NCI-H1092 treated with DMSO at 0.1 percent for 48 hours (cell line): ENCODE data around the gene WNK2.

Experiments
- DNase-seq: peaks from one replicate; lab custom pipeline; 2025; lab: John Stamatoyannopoulos, UW

The WNK2 gene

DNA sequence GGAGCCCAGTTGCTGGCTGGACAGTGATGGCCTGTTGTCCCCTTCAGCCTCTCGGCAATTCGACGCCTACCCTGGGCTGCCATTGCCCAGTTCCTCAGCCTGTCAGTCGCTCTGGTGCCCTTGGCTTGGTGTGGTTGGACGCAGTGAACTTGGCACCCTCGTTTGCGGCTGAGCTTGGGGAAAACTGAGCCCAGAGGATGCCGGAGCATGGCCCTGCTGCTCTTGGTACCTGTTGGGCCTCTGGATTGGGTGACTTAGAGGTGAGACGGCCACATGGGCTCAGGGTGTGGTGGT, 16.5 kb downstream of the WNK2 start:
- DNase-seq: no peak

DNA sequence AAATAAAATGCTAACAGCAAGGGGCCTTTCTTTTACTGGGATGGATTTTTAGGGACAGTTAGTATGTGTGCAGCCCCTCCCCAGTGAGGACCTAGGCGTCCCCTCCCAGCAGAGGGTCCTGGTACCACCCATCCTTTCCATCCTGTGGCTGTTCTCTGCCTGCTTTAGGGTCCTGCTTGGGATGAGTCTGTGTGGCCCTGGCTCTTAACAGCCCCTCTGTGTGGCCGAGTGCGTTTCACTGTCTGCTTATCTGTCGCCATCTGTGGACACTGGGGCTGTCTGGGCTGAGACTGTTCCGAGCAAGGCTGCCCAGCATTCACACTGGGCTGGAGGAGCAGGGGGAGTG, 17.0 kb downstream of the WNK2 start:
- peak; percentile 34 for DNase-seq

DNA sequence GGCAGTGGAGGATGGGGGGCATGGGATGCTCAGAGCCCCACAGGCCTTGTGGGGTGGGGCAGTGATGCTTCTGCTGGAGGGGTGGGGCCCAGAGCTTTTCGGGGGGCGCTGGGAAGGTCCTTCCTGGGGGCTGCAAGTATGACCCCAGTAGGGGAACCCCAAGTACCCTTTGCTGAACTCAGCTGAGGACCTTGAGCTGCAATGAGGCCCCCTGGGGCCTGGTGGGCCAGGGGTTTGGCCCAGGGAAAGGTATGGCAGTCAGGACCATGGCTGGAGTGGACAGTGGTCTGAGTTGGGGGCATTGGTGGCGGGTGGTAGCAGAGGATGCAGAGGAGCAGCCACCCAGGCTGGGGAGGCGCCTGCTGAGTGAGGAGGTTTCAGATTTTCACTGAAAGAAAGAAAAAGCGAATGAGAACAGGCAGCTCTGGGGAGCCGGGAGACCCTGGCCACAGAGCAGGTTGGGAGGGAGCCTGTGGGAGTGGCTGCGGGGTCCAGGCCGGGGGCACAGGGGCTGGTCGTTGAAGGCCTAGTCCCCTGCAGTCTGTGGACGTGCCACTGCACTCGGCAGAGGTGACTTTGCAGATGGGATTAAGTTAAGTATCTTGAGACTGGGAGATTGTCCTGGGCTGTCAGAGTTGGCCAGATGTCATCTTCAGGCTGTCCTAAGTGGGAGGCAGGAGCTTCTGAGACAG, 19.2 kb downstream of the WNK2 start:
- DNase-seq: no peak

DNA sequence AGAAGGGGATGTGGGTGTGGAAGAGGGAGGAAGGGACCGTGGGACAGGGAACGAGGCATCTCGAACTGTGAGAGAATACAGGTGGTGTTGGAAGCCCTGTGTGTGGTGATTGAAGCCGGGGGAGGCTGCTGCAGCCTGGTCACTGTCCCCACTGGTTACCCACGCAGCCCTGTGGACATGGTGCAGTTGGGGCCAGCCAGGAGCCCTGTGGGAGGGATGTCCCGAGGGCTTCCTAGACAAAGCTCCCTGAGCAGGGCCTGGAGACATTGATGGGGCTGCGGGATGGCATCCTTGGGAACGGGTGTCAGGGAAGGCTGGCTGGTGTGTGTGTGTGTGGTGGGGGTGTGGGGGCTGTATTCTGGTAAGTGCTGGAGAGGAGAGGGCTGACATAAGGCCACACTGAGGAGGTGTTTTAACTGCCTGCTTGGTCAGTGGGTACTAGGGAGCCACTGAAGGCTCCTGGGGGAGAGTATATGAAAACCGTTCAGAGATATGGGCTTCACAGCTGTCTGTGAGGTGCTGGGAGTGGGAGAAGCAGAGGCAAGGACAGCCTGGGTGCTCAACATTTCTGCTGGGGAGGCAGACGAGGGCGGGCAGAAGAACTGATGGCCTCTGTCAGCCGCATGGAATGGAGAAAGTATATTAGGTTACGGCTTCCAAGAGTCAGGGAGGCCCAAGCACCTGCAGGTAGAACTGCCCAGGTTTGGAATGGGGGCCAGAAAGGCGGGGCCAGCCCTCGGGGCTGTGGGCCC, 20.0 kb downstream of the WNK2 start:
- DNase-seq: no peak

DNA sequence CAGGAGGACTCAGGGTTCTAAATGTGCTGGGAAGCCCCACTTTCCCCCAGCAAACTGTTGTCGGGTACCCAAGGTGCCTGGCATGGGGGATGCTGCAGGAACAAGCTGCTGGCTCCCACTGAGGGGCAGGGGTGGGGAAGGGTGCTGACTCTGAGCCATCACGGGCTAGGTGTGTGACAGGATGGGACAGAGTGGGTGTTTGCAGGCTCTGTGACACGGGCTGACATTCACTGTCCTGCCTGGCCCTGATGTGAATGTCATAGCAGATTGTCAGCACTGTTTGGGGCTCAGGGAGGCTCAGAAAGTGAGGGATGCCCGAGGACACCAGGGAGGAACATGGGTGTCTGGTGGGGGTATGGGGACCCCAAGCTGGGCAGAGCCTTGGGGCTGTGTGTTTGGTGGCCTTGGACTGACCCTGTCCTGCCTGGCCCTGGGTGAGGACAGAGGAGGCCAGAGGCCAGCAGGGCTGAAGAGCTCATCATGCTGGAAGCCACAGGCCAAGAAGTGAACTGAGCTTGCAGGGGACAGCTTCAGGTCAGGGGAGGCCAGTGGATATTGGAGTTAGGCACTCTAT, 20.6 kb downstream of the WNK2 start:
- DNase-seq: no peak

DNA sequence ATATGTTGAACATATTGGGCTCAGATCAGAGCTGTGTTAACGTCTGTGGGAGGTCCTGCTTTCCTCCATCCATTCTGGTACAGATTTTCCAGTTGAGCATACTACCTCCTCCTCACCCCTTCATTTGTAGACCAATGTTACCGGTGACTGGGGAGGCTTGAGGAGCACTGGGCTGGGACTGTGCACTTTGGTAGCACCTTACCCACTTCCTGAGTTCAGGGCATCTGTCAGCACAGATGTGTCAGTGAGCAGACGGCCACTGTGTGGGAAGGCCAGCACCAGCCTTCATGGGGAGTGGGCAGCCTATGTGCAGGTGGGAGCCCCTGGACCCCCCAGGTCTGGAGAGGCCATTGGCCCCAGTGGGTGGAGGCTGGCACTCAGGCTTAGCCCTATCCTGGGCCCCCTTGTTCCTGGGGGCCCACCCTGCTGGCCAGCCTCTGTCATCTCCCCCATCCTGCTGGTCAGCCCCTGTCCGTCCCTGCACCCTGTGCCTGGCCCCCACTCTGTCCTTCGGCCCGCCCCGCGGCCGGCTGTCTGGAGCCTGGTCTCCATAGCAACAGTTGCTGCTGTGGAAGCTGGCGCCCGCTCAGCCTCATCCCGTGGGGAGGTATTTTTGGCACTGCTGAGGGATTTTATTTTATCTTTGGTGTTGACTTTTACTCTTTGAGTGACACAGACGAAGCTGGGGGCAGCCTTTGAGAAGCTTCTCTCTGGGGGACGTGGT, 21.3 kb downstream of the WNK2 start:
- peak; percentile 62 for DNase-seq

DNA sequence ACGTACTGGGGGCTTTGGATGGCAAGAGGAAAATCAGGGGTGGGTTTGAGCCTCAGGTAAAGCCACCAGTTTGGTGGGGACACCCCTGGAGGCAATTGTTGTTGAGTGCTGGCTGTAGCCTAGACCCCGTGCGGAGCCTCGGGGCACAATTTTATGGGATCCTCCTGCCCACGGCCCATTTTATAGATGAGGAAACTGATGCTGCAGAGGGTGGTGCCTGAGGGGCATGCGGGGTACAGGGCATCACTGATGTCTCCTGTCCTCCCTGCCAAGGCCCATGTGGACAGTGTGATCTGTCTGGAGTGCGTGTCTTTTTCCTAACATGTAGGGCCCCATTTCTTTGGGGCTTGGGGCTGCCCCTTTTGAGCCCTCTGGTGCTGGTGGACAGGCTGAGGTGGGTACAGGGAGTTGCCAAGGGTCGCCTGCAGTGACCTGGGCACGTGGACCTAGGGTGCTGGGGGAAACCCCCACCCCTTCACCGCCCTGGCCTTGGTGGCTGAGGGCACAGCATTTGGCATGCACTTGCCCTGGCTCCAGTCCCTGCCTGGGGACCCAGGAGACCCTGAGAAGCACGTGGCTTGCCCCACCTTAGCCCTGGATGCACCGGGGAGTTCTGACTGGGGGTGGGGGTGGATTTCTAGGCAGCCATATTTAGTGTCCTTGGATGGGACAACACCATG, 22.1 kb downstream of the WNK2 start:
- no peak for DNase-seq

DNA sequence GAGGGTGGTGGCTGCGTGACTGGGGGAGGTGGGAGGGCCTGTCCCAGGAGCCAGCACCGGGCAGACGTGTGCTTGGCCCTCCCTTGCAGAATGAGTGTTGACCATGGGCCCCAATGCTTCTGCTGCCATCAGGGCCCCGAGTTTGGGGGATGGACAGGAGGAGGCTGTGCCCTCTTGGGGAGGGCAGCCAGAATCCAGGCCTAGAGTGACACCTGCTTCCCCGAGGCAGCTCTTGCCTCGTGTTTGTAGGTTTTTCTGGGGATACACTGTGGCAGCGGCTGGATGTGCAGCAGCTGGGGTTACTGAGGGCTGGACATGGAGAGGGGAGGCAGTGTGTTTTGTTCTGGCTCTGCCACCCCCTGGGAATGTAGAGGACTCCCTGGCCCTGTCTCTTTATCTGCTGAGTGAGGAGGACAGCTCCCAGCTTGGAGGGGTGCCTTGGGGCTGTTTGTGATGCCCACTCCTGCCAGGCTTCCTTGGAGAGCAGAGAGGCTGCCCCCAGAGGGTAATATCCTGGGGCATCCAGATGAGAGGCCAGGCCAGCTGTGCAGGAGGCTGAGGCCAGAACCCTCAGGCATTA, 22.7 kb downstream of the WNK2 start:
- DNase-seq: peak; percentile 49

DNA sequence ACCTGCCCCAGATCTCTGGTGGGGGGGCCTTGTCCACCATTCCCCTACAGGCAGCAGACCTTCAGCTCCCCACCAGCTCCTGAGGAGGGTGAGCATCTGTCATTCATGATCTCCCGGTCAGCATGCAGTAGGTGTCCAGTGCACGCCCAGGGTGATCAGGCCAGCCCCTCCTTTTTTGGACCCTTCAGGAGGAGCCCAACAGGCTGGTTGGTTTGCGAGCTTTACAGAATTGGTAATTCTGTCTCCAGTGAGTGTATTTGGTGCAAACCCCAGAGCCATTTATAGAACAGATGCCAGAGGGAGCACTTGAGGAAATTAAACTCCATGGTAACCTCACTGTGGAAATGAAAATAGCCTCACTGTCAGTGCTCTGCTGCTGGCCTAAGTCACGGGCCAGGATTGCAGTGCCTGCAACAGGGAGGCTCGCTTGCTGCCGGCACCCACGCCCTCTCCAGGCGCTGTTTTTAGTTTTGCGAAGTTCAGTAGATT, 23.4 kb downstream of the WNK2 start:
- peak; percentile 85 for DNase-seq

DNA sequence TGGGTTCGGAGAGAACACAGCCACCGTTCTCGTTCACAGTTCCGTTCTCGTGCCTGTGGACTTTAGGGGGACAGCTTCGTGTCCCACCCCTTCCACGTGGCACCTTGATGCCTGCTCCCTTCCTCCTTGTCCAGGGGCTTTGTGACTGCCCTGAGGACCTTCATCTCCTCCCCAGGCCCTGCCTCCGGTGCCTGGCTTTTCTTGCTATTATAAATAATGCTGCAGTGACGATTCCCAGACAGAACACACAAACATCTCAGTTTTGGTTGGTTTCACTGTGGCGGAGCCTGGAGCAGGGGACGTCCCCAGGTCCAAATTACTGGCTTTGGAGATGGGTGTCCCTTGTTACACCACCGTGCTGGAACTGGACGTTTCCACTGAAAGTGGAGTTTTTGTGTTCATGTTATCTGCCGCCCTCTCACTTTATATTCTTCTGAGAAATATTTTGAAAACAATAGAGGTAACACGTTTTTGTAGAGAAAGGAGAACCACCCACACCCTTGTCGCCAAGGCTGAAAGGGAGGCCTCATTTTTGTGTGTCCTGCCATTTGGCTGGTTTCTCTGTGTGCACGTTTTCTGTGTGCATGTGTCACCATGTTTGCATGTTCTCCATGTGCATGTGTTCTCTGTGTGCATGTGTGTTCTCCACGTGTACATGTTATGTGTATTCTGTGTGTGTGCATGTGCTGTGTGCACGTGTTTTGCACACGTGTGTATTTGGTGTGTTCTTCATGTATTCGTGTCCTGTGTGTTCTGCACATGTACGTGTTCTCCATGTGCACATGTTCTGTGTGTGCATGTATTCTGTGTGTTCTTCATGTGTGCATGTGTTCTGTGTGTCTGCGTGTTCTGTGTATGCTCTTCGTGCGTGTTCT, 24.2 kb downstream of the WNK2 start:
- DNase-seq: no peak

DNA sequence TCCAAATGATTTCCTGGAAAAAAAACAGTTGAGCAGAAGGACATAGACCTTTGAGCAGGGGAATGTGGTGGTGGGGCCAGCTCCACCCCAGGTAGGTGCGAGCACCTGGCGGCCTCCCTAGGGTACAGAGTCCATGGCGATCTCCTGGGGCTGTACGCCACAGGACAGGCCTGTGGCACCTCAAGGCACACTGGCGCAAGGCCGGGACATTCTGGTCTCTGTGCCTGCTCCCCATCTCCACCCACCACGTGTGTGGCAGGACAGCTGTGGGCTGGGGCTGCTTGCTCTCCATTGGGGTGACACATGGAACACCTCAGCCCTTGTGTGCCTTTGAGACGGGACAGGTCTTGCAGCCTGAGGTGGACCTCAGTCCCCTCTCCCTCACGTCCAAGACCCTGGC, 25.2 kb downstream of the WNK2 start:
- no peak for DNase-seq

DNA sequence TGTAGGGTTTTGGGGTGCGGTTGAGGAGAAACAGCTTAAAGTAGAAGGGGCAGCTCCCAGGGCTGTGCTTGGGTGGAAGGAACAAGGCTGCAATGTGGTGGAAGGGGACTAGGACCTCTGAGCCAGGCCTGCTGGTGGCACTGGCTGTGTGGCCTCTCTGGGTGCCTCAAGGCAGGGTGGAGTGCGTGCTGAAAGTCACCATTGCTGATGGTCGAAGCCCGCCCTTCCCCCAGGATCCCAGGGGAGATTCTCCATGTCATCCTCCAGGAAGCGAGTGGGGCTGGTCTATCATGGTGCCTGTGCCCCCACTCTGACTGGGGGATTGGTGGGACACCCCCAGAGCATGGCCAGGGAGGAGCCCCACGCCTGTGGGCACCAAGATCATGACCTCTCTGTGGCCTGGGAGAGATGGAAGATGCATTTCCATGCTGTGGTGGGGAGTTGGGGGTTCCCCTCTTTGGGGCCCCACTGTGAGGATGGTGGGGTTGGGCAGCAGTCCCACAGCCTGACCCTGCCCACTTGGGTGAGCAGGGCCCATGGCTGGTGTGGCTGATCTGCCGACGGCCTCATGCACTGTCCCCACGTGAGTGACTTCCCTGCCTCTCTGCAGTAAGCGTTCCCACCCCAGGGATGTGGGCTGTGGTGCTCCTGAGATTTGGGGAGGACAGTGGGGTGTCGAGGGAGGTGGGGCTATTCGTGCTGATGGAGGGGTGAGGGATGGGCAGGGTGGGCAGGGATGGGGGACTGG, 25.8 kb downstream of the WNK2 start:
- no peak for DNase-seq

DNA sequence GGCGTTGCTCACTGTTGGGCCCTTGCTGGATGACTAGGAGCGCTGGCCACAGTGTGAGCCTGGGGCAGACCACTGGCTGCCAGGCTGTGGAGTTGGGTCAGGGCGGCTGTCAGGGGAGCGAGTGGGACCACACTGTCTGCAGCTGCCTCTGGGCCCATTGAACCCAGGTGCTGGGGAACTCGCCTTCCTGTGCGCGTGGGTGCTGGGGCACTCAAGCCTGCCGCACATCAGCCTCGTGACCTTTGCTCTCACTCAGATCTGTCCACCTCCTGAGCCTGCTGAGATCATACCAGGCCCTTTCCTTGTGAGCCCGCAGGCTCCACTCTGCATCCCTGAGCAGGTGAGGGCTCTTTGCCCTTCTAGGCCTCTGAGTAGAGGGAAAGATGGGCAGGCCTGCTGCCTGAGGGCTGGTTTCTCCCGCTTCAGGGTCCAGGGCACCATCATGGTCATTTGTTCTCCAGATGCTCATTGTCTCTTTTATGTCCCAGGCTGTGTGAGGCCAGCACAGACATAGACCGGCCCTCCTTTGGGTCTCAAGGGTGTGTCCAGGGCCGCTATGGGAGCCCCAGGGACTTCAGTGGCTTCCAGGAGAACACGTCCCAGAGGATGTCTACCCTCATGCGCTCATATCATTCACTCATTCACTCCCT, 26.5 kb downstream of the WNK2 start:
- no peak for DNase-seq

DNA sequence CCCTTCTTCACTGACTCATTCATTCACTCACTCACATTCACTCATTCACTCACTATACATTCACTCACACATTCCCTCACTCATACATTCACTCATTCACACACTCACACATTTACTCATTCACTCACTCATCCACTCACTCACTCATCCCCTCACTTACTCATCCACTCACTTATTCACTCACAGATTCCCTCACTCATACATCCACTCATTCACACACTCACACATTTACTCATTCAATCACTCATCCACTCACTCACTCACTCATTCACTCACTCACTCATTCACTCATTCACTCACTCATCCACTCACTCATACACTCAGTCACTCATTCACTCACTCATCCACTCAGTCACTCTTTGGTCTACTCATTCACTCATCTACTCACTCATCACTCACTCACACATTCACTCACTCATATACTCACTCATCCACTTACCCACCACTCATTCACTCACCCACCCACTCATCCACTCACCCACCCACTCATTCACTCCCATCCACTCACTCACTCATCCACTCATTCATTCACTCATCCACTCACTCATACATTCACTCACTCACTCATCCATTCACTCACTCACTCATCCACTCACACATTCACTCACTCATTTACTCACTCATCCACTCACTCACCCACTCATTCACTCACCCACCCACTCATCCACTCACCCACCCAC, 27.2 kb downstream of the WNK2 start:
- no peak for DNase-seq

DNA sequence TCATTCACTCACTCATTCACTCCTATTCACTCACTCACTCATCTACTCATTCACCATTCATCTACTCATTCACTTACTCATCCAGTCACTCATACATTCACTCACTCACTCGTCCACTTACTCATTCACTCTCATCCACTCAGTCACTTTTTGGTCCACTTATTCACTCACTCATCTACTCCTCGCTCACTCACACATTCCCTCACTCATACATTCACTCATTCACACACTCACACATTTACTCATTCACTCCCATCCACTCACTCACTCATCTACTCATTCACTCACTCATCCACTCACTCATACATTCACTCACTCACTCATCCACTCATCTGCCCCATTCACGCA, 27.7 kb downstream of the WNK2 start:
- no peak for DNase-seq

DNA sequence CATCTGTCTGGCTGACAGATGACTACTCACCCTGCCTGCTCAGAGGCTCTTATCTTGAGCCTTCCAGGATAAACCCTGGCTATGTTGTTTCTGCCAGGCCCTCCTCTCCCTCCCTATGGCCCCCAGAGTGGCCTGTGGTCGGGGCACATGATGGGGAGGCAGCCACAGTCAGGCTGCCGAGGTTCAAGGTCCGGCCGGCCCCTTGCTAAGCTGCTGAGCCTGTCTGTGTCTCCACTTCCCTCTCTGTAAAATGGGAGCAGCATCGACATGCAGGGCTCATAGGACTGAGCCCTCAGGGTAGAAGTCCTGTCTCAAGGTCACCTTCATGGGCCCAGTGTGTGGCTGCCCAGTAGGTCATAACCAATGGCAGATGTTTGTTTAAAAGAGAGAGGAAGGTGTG, 28.5 kb downstream of the WNK2 start:
- no peak for DNase-seq

DNA sequence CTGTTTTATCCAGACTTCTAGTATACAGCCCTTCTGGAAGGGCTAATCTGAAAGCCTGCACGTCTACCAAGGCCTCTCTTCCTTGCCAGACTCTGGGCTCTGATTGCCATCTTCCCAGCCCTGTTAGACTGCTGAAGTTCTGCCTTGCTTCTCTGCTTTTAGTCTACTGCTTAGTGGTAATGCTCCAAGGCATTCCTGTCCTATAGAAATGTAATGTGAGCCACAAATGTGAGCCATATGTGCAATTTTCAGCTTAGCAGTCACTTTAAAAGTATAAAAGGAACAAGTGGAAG, 32.1 kb downstream of the WNK2 start:
- no peak for DNase-seq

DNA sequence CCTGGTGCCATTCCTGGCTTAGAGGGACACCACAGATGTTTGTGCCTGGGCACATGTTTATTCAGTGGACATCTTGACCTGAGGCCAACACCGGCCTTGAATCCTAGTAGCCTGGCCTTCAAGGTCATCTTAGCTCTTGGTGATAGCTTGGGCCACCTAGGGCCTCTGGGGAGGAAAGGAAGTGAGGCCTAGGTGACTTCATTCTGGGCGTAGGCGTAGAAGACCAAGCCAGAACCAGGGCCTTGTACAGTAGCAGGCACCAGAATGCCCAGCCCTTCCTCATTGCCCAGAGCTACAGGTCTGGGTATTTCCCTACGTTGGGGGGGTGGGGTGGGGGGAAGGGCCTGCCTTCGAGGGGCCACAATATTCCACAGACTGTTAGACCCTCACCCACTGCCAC, 33.8 kb downstream of the WNK2 start:
- DNase-seq: no peak

DNA sequence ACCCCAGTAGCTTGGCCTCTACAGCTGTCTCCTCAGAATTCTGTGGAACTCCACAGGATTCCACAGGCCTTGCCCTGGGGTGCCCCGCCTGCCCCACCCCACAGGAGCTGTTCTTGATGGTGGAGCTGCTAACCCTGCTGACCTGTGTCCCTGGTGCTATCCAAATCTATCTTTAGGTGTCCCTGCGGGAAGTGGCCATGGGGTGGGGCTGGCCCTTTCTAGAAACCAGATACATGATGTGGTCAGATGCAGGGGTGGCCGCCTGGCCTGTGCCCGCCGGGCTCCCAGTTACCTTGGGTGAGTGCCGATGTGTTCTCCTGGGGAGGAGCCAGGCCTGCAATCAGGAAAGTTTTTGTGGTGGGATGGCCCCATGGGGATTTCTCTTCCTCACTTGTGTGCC, 34.2 kb downstream of the WNK2 start:
- DNase-seq: no peak
